G401 (cell line): Measurements from ENCODE around the gene LEF1. TPM values are rescaled to one million over a fixed set of nuclear protein-coding genes. Genes with fewer than 3 reads are reported as not detected.

Experiments
- DNase-seq: peaks from one replicate; pipeline ENCODE4 v3.0.0-alpha.2; 2015; ENCODE audit warnings: low spot score
- in situ Hi-C: cut with HindIII; loops from 2 replicates; pipeline ENCODE4 v1.10.0; 2016; ENCODE audit warnings: low sequenced_read_pairs, mixed read lengths
- total RNA-seq: library from RNA; depleted of rRNA; stranded (reverse); fragments of >200 nt; shearing (Covaris generic); gene quantifications from 2 replicates; pipeline ENCODE4 v1.2.3, GENCODE V29; 2014

LEF1 gene
- total RNA-seq, 1 experiment from 2014 or later, result not detected

DNA sequence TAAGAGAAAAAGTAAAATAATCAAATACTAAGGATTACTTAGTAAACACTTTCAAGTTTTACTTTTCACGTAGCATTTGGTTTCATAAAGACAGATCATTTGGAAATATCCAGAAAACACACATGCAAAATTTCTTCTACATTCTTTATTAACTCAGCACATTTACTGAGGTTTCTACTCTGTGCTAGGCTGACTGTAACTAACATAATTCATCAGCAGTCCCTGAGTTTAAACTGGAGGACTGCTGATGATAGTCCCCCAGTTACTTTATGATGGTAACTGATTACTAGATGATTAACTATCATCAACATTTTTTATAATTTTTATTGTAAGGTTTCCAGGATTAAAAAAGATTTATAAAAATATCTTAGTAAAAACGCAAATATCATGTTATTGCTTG, 12.3 kb downstream of the LEF1 start:
- DNase-seq, result no peak
- in situ Hi-C loops, result no loop called here

DNA sequence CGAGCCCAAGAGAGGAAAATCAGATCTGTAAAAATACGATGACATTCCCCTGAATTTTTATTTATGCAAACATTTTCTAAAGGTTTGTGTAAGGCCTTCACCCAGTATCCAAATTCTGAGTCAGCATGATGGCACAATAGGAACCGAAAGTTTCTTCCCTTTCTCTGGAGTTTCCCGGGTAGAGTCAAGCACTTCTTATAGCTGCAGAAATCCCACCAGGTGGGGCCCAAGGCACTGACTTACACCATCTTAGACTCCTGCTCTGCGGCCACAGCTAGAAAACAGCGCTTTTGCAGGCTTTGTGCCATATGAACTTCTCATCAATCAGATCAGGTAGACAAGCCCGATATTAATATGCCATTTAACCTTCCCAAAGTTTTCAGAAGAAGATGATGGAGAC, 13.4 kb downstream of the LEF1 start:
- DNase-seq, result no peak
- in situ Hi-C loops, result no loop called here

DNA sequence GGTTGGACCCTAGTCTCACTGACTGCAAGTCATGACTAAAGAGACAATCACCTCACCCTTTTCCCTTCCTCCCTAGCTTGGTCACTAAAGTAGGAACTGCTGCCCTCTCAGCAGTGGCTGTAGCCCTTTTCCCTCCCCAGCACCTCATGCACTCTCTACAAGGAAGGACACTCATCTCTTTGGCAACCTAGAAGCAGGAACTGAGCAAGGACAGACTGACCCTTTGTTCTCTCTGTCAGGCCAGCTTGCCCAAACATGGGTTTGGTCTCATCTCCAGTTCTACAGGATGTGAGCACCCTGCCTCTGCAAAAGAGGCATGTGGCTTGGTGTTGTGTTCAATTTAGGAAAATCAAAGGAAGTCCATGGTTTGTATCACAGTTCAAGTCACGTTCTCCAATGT, 15.8 kb downstream of the LEF1 start:
- in situ Hi-C loops, result no loop called here
- no peak for DNase-seq

- in situ Hi-C loops, result no loop called here
These were observed 18.9 kb downstream of the LEF1 start for GRCh38 chr4:108149588-108150380.

GRCh38 chr4:108148316-108148715, 20.4 kb downstream of the LEF1 start:
- in situ Hi-C loops, result no loop called here
- DNase-seq, result no peak

More at GRCh38 chr4:108149588-108150380, 18.9 kb downstream of the LEF1 start:
- DNase-seq, result no peak

DNA sequence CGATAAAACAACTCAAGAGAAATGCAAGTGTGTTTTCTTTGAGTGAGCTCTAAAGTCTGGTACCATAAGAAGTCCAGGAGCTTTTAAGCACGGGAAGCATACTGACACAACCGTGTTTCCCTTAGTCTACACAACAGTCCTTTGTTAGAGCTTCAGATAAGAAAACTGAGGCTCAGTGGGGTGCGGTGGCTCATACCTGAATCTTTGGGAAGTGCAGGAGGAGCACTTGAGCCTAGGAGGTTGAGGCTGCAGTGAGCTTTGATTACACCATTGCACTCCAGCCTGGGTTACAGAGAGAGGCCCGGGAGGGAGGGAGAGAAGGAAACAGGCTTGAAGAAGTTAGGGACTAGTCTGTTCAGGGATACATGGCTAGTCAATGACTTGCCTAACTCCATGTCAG, 21.9 kb downstream of the LEF1 start:
- in situ Hi-C loops, result no loop called here
- DNase-seq, result no peak

DNA sequence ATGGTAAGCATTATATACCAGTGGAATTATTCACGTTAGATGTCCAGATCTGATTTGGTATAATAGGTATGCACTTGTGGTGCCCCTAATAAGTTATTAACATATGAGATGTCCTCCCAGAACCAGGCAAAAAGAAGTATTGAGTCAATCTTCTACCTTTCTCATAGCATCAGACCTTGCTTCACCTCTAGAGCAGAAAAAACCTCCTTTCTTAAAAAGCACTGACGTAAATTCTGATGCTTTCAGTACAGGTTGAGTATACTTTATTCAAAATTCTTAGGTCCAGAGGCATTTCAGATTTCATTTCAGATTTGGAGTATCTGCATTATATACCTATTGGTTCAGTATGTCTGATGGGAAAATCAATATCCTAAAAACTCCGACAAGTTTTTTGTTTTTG, 22.4 kb downstream of the LEF1 start:
- in situ Hi-C loops, result no loop called here
- no peak for DNase-seq

- no peak for DNase-seq
- in situ Hi-C loops, result no loop called here
These were observed 24.3 kb downstream of the LEF1 start for GRCh38 chr4:108144451-108144850.

DNA sequence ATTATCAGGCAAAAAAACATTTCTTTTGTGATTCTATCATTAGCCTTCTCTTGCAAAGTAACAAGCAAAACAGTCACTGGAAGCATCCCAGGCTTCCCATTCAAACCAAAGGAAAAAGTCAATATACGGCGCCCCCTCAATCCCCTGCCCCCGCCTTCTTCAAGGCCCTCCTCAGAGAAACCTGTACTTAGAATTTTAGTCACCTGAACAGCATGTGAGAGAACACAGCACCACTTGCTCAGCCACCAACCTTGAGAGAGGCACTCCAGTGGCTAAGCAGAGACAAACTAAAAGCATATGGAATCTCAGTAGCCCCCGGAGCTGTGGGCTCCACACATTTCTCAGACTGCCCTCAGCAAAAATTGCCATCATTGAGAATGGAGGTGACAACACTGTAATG, 25.2 kb downstream of the LEF1 start:
- in situ Hi-C loops, result no loop called here
- DNase-seq, result no peak

- in situ Hi-C loops, result no loop called here
These were observed 25.9 kb downstream of the LEF1 start for GRCh38 chr4:108142870-108143269.

GRCh38 chr4:108141213-108141950, 27.4 kb downstream of the LEF1 start:
- in situ Hi-C loops, result no loop called here
- DNase-seq, result no peak

More at GRCh38 chr4:108142870-108143269, 25.9 kb downstream of the LEF1 start:
- DNase-seq, result no peak

GRCh38 chr4:108140328-108140727, 28.4 kb downstream of the LEF1 start:
- no peak for DNase-seq

GRCh38 chr4:108139089-108139488, 29.6 kb downstream of the LEF1 start:
- in situ Hi-C loops, result no loop called here
- DNase-seq, result no peak

More at GRCh38 chr4:108140328-108140727, 28.4 kb downstream of the LEF1 start:
- in situ Hi-C loops, result no loop called here

GRCh38 chr4:108135549-108136209, 33.1 kb downstream of the LEF1 start:
- in situ Hi-C loops, result no loop called here
- DNase-seq, result no peak

- DNase-seq, result no peak
These were observed 37.8 kb downstream of the LEF1 start for GRCh38 chr4:108130955-108131354.

GRCh38 chr4:108129196-108129595, 39.5 kb downstream of the LEF1 start:
- in situ Hi-C loops, result no loop called here
- DNase-seq, result no peak

More at GRCh38 chr4:108130955-108131354, 37.8 kb downstream of the LEF1 start:
- in situ Hi-C loops, result no loop called here

DNA sequence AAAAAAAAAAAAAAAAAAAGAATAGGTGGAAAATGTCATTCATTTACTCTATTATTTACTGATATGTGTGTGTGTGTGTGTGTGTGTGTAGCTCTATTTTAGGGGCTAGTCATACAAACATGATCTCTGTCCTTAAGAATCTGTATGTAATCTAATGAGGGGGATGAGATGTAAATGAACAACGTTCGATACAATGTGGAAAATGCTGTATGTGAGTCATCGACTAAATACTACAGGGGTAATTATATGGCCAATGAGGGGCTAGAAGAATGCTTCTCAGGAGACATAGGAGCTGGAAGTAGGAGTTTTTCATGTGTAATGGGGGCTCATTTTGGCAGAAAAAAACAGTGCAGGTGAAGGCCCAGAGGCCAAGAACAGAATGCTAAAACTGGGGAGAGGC, 41.9 kb downstream of the LEF1 start:
- no peak for DNase-seq
- in situ Hi-C loops, result no loop called here

GRCh38 chr4:108120789-108121188, 47.9 kb downstream of the LEF1 start:
- no peak for DNase-seq
- in situ Hi-C loops, result no loop called here

DNA sequence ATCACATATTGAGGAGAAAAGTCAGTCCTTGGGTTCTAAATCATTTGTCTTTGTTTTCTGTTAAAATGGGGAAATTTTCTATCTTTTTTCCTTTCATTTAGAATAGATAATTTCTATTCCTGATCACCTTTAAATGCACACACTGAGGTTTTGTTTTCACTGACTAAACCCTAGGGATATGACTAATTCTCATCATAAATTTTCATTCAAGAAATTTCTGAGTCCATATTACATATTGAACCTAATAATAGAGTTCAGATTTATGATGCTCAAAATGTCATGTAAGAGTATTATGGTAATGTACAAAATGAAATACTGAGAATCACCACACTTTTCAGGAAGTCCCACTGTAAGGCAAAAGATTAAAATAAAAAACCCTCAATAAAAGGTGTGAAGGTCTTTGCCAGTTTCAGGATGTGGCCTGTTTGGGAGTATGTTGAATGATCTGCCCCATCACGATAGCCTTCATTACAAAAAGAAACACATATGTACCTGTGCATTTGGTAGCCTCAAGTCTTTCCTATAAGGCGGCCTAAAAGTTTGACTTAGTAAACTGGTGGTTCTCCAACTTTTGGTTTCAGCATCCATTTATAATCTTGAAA, 49.4 kb downstream of the LEF1 start:
- in situ Hi-C loops, result no loop called here
- no peak for DNase-seq

DNA sequence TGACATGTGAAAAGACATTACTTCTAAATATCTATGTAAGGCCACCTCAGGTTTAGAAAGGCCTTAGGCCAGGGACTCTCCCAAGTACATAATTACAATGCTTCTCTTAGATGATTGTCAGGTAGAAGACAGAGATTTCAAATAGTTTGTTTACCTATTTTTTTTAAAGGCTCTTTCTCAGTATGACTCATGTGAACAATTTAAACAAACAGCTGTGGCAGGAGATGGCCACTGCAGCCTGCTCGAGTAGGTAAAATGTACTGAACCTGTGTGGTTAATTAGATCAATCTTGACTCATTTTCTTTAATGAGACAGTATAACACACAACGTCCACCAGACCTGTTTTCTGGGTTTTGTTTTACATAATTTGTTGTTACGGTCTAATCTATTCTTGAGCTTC, 50.2 kb downstream of the LEF1 start:
- DNase-seq, result no peak
- in situ Hi-C loops, result no loop called here
